Measurements from ENCODE around the gene PWWP2B. TPM values are rescaled to one million over a fixed set of nuclear protein-coding genes. Genes with fewer than 3 reads are reported as not detected.

Gene PWWP2B
- total and polyA plus RNA-seq, 2 experiments from 2014 or later, result 2.3 to 12.8 TPM

GRCh38 chr10:132375116-132375794 is 21.7 kb upstream of the PWWP2B start:
- peak; percentile 78 for ATAC-seq
- H3K79me2 ChIP-seq (replicated peaks; ENCODE audit: insufficient read depth), result no peaks in the 10 kb centered on the region

More at GRCh38 chr10:132375116-132375794, 21.7 kb upstream of the PWWP2B start:
- Histone ChIP-seq H4K20me1 (replicated peaks; ENCODE audit: insufficient read depth) (no peaks in the 10 kb centered on the region), H3K36me3 (ENCODE audit: insufficient read depth) (no peaks in the 10 kb centered on the region), H3K27ac (ENCODE audit: low read depth) (no peak overlapping the region), H3K4me1 (ENCODE audit: insufficient read depth) (no peaks in the 10 kb centered on the region), H2AFZ (peak overlapping the region; percentile 76), H3K9me2 (ENCODE audit: insufficient read depth) (no peaks in the 10 kb centered on the region), H3K4me2 (no peak overlapping the region), H3K4me3 (no peak overlapping the region), H3F3A (replicated peaks; ENCODE audit: low read depth) (no peaks in the 10 kb centered on the region), H3K27me3 (ENCODE audit: insufficient read depth) (no peaks in the 10 kb centered on the region)
- H3K4me1 Mint-ChIP-seq, result peaks cover 13% of the 10 kb centered on the region
- no peak overlapping the region for H3K27ac Mint-ChIP-seq
- H3K36me3 Mint-ChIP-seq (ENCODE audit: low read depth), result peaks cover 3% of the 10 kb centered on the region; the same call in 2 of the 3 replicates
- TF ChIP-seq STAT1 (IDR thresholded peaks at IDR 0.05; ENCODE audit: unreplicated experiment) (no peak), EZH2phosphoT487 (IDR thresholded peaks at IDR 0.05; ENCODE audit: unreplicated experiment) (no peak), REST (IDR thresholded peaks at IDR 0.05; ENCODE audit: unreplicated experiment) (no peak), CREB1 (CRISPR knock-in tag; IDR thresholded peaks at IDR 0.05; ENCODE audit: low read depth) (no peak), EZH2 (IDR thresholded peaks at IDR 0.05; ENCODE audit: low read depth, unreplicated experiment) (no peak), NANOG (IDR thresholded peaks at IDR 0.05; ENCODE audit: borderline replicate concordance) (no peak), ZNF462 (CRISPR knock-in tag; IDR thresholded peaks at IDR 0.05) (no peak), ZNF114 (CRISPR knock-in tag; IDR thresholded peaks at IDR 0.05) (no peak), JUNB (IDR thresholded peaks at IDR 0.05; ENCODE audit: unreplicated experiment) (no peak), POLR2AphosphoS5 (IDR thresholded peaks at IDR 0.05; ENCODE audit: low read depth) (no peak), ZNF331 (CRISPR knock-in tag; IDR thresholded peaks at IDR 0.05; ENCODE audit: low read depth) (no peak)
- TF ChIP-seq, protein P1, sequence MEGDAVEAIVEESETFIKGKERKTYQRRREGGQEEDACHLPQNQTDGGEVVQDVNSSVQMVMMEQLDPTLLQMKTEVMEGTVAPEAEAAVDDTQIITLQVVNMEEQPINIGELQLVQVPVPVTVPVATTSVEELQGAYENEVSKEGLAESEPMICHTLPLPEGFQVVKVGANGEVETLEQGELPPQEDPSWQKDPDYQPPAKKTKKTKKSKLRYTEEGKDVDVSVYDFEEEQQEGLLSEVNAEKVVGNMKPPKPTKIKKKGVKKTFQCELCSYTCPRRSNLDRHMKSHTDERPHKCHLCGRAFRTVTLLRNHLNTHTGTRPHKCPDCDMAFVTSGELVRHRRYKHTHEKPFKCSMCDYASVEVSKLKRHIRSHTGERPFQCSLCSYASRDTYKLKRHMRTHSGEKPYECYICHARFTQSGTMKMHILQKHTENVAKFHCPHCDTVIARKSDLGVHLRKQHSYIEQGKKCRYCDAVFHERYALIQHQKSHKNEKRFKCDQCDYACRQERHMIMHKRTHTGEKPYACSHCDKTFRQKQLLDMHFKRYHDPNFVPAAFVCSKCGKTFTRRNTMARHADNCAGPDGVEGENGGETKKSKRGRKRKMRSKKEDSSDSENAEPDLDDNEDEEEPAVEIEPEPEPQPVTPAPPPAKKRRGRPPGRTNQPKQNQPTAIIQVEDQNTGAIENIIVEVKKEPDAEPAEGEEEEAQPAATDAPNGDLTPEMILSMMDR (conservative IDR thresholded peaks at IDR 0.05; ENCODE audit: low read depth in 2 of 2), result no peak
- TF ChIP-seq, protein P2, sequence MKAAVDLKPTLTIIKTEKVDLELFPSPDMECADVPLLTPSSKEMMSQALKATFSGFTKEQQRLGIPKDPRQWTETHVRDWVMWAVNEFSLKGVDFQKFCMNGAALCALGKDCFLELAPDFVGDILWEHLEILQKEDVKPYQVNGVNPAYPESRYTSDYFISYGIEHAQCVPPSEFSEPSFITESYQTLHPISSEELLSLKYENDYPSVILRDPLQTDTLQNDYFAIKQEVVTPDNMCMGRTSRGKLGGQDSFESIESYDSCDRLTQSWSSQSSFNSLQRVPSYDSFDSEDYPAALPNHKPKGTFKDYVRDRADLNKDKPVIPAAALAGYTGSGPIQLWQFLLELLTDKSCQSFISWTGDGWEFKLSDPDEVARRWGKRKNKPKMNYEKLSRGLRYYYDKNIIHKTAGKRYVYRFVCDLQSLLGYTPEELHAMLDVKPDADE (IDR thresholded peaks at IDR 0.05), result no peak
- peaks cover 3% of the 10 kb centered on the region for H3K27me3 Mint-ChIP-seq (ENCODE audit: insufficient read depth, low read depth, poor library complexity)
- DNase-seq (ENCODE audit: low spot score), result peak; percentile 47
- no peaks in the 10 kb centered on the region for H3K9me3 Mint-ChIP-seq
- no peak overlapping the region for H3K4me3 Mint-ChIP-seq
